Measurements from ENCODE around the gene MRPS5.

- TF ChIP-seq, protein P1, sequence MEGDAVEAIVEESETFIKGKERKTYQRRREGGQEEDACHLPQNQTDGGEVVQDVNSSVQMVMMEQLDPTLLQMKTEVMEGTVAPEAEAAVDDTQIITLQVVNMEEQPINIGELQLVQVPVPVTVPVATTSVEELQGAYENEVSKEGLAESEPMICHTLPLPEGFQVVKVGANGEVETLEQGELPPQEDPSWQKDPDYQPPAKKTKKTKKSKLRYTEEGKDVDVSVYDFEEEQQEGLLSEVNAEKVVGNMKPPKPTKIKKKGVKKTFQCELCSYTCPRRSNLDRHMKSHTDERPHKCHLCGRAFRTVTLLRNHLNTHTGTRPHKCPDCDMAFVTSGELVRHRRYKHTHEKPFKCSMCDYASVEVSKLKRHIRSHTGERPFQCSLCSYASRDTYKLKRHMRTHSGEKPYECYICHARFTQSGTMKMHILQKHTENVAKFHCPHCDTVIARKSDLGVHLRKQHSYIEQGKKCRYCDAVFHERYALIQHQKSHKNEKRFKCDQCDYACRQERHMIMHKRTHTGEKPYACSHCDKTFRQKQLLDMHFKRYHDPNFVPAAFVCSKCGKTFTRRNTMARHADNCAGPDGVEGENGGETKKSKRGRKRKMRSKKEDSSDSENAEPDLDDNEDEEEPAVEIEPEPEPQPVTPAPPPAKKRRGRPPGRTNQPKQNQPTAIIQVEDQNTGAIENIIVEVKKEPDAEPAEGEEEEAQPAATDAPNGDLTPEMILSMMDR (IDR thresholded peaks at IDR 0.05; ENCODE audit: insufficient read depth, low read length), result no peak
- no peak for TF ChIP-seq POLR2AphosphoS5 (IDR thresholded peaks at IDR 0.05; ENCODE audit: low read depth)
Measured at GRCh38 chr2:95074663-95075439, 46.8 kb downstream of the MRPS5 start.

Measured in HL-60 (cell line).